ENCODE measurements around the gene C6orf47.

GRCh38 chr6:31681135-31681671 lies 20.6 kb upstream of the C6orf47 start:
- TF ChIP-seq CTCF (conservative IDR thresholded peaks at IDR 0.05) = no peak
- TF ChIP-seq EZH2 (IDR thresholded peaks at IDR 0.05; ENCODE audit: low read depth) = no peak
